ENCODE data around the gene ABHD6.
"Not testable (repeated sequence)": the region's sequence is repeated elsewhere in the genome, so short reads cannot be mapped to it uniquely, and the experiment has no call there.

The ABHD6 gene

GRCh38 chr3:58324391-58325390, 87.1 kb downstream of the ABHD6 start:
- DNase-seq, result no peak

- DNase-seq, result peak; percentile 10
These were observed 88.0 kb downstream of the ABHD6 start for GRCh38 chr3:58325525-58325992.

GRCh38 chr3:58326267-58326900, 88.8 kb downstream of the ABHD6 start:
- no peak for DNase-seq

GRCh38 chr3:58329150-58329921, 91.7 kb downstream of the ABHD6 start:
- no peak for DNase-seq

- no peak for DNase-seq
These were observed 92.4 kb downstream of the ABHD6 start for GRCh38 chr3:58329922-58330413.

- DNase-seq, result no peak
These were observed 94.1 kb downstream of the ABHD6 start for GRCh38 chr3:58331593-58332152.

GRCh38 chr3:58332575-58333188, 95.1 kb downstream of the ABHD6 start, which contains the start of gene PXK:
TSS of gene PXK (plus strand) at chr3:58332892. CDS start at chr3:58332989, 97 bp downstream.
- DNase-seq, result peak; percentile 87

GRCh38 chr3:58333206-58334012, 95.8 kb downstream of the ABHD6 start:
- peak; percentile 32 for DNase-seq

- no peak for DNase-seq
These were observed 96.4 kb downstream of the ABHD6 start for GRCh38 chr3:58334013-58334321.

GRCh38 chr3:58334506-58334884, 96.9 kb downstream of the ABHD6 start:
- DNase-seq, result no peak

- DNase-seq, result no peak
These were observed 98.0 kb downstream of the ABHD6 start for GRCh38 chr3:58335652-58335947.

- DNase-seq, result peak; percentile 92
These were observed 98.7 kb downstream of the ABHD6 start for GRCh38 chr3:58336135-58336882.

GRCh38 chr3:58337190-58337589, 99.6 kb downstream of the ABHD6 start:
- no peak for DNase-seq

- not testable (repeated sequence) for DNase-seq
These were observed 101.6 kb downstream of the ABHD6 start for GRCh38 chr3:58339146-58339545.

GRCh38 chr3:58340594-58341244, 103.1 kb downstream of the ABHD6 start:
- DNase-seq, result no peak

- peak; percentile 49 for DNase-seq
These were observed 103.8 kb downstream of the ABHD6 start for GRCh38 chr3:58341376-58341775.

GRCh38 chr3:58342676-58343075, 105.1 kb downstream of the ABHD6 start:
- no peak for DNase-seq

Data from fibroblast of skin of right biceps (primary cell).